Prostate gland (tissue), 2 donors: ENCODE results near the gene EFNA3. TPM values are rescaled to one million over a fixed set of nuclear protein-coding genes. Genes with fewer than 3 reads are reported as not detected.

Source experiments
- DNase-seq: peaks from one replicate; pipeline ENCODE4 v3.0.0-alpha.2; 2019; ENCODE audit warnings: low spot score
- H3K27ac ChIP-seq, 2 donors: fragments of 200-600 bp; sonication (generic); 2 replicates each; pipeline ENCODE4 v1.5.1; 2017 to 2019
- H3K27me3 ChIP-seq: fragments of 200-600 bp; sonication (generic); replicated peaks from 2 replicates; pipeline ENCODE4 v1.5.1; 2019; ENCODE audit not compliant: insufficient read depth
- H3K36me3 ChIP-seq, 2 donors: fragments of 200-600 bp; sonication (generic); 1 replicate in 1 of 2; 2 replicates in 1 of 2; pipeline versions ENCODE4 v1.5.1 to v1.8.1; 2017 to 2019
- H3K4me1 ChIP-seq: fragments of 200-600 bp; sonication (generic); replicated peaks from 2 replicates; pipeline ENCODE4 v1.5.1; 2019
- H3K4me3 ChIP-seq, 2 donors: fragments of 200-600 bp; sonication (generic); 2 replicates each; pipeline ENCODE4 v1.5.1; 2017 to 2019
- H3K9me3 ChIP-seq: fragments of 200-600 bp; sonication (generic); 2 replicates; pipeline ENCODE4 v1.5.1; 2017
- CTCF ChIP-seq, 4 experiments: fragments of 200-600 bp in 2 of 4; fragments of 450-650 bp in 2 of 4; sonication (generic) in 2 of 4; IDR thresholded peaks; 1 replicate in 3 of 4; 2 replicates in 1 of 4; pipeline ENCODE4 v1.5.1; 2016 to 2019; ENCODE audit warnings: antibody characterized with exemption in 4 of 4, mild to moderate bottlenecking in 2 of 4, moderate library complexity in 2 of 4
- POLR2A ChIP-seq: fragments of 450-650 bp; IDR thresholded peaks from one replicate; pipeline ENCODE4 v1.6.1; 2016; ENCODE audit warnings: antibody characterized with exemption, mild to moderate bottlenecking
- POLR2AphosphoS5 ChIP-seq: sonication (generic); formaldehyde crosslinking; IDR thresholded peaks from one replicate; pipeline ENCODE4 v1.6.1; 2017; ENCODE audit warnings: antibody characterized with exemption
- WGBS: methylation state at CpG from one replicate; pipeline ENCODE4 v1.1.5; 2018; 5-methylcytosine and 5-hydroxymethylcytosine counted together
- intact Hi-C: fragments of 100-400 bp; cut with DNase I; formaldehyde crosslinking; loops from one replicate; pipeline ENCODE4 v1.14.2; 2022
- total RNA-seq, 2 donors: library from RNA; depleted of rRNA; stranded (reverse); fragments of >200 nt; gene quantifications; one replicate each; pipeline ENCODE4 v1.1.0, GENCODE V29; 2016

EFNA3 gene
- total RNA-seq, 2 donors from 2014 or later = 5.9 to 8.4 TPM

GRCh38 chr1:155075535-155075934 is 3.1 kb upstream of the EFNA3 start:
- WGBS = 44% methylated on average over 5 of the region's 5 CpGs
- no peak overlapping the region for H3K4me3 ChIP-seq
- peaks cover 20% of the 10 kb centered on the region for H3K4me1 ChIP-seq
- no peak overlapping the region for H3K27ac ChIP-seq
- H3K9me3 ChIP-seq = no peaks in the 10 kb centered on the region
- no peaks in the 10 kb centered on the region for H3K36me3 ChIP-seq
- no peaks in the 10 kb centered on the region for H3K27me3 ChIP-seq
- TF ChIP-seq POLR2AphosphoS5 (no peak), CTCF (IDR thresholded peaks at IDR 0.05) (no peak), POLR2A (no peak)
- intact Hi-C loops = no loop called here
- no peak for DNase-seq

- Histone ChIP-seq H3K9me3 (no peaks in the 10 kb centered on the region), H3K36me3 (no peaks in the 10 kb centered on the region), H3K27me3 (no peaks in the 10 kb centered on the region), H3K4me3 (no peak overlapping the region), H3K4me1 (peaks cover 25% of the 10 kb centered on the region), H3K27ac (no peak overlapping the region)
- 89% methylated on average over 1 of the region's 1 CpG for WGBS
- TF ChIP-seq POLR2A = no peak
- no peak for TF ChIP-seq CTCF (IDR thresholded peaks at IDR 0.05)
- no peak for TF ChIP-seq POLR2AphosphoS5
- DNase-seq = no peak
- intact Hi-C loops = no loop called here
Observed at GRCh38 chr1:155076371-155076770, 2.3 kb upstream of the EFNA3 start.

- peaks cover 33% of the 10 kb centered on the region for H3K4me1 ChIP-seq
- intact Hi-C loops = no loop called here
- H3K36me3 ChIP-seq = no peaks in the 10 kb centered on the region
- no peak overlapping the region for H3K27ac ChIP-seq
- H3K27me3 ChIP-seq = no peaks in the 10 kb centered on the region
- no peak for DNase-seq
- no peak overlapping the region for H3K4me3 ChIP-seq
- TF ChIP-seq POLR2A (no peak), POLR2AphosphoS5 (no peak)
- H3K9me3 ChIP-seq = no peaks in the 10 kb centered on the region
- 79% methylated on average over 3 of the region's 3 CpGs for WGBS
Observed at GRCh38 chr1:155077346-155077745, 1.3 kb upstream of the EFNA3 start.

- TF ChIP-seq POLR2A = no peak
- no peak for TF ChIP-seq CTCF (IDR thresholded peaks at IDR 0.05)
- no peak for TF ChIP-seq POLR2AphosphoS5
- Histone ChIP-seq H3K9me3 (no peaks in the 10 kb centered on the region), H3K27ac (no peak overlapping the region), H3K4me1 (peaks cover 38% of the 10 kb centered on the region), H3K27me3 (no peaks in the 10 kb centered on the region), H3K4me3 (no peak overlapping the region), H3K36me3 (no peaks in the 10 kb centered on the region)
- no peak for DNase-seq
- 58% methylated on average over 4 of the region's 4 CpGs for WGBS
- intact Hi-C loops = no loop called here
Observed at GRCh38 chr1:155077758-155078445, 735 bp upstream of the EFNA3 start.

- intact Hi-C loops = no loop called here
- no peak for TF ChIP-seq CTCF (IDR thresholded peaks at IDR 0.05)
- no peak for TF ChIP-seq POLR2A
- TF ChIP-seq POLR2AphosphoS5 = no peak
- peaks cover 45% of the 10 kb centered on the region for H3K4me1 ChIP-seq
- DNase-seq = no peak
- no peaks in the 10 kb centered on the region for H3K27me3 ChIP-seq
- H3K36me3 ChIP-seq = no peaks in the 10 kb centered on the region
- no peaks in the 10 kb centered on the region for H3K9me3 ChIP-seq
- H3K27ac ChIP-seq = no peak overlapping the region
- peak overlapping the region; percentile 30 to 44 for H3K4me3 ChIP-seq
- 5% methylated on average over 10 of the region's 10 CpGs for WGBS
Observed at GRCh38 chr1:155079210-155079486, 511 bp downstream of the EFNA3 start.
